NCI-H1417 treated with DMSO at 0.1 percent for 48 hours (cell line): Measurements from ENCODE around the gene TRPT1.

Source experiments
- DNase-seq: peaks from one replicate; lab custom pipeline; 2025; lab: John Stamatoyannopoulos, UW

Gene TRPT1

GRCh38 chr11:64178203-64178602 is 47.8 kb downstream of the TRPT1 start:
- DNase-seq = no peak

DNA sequence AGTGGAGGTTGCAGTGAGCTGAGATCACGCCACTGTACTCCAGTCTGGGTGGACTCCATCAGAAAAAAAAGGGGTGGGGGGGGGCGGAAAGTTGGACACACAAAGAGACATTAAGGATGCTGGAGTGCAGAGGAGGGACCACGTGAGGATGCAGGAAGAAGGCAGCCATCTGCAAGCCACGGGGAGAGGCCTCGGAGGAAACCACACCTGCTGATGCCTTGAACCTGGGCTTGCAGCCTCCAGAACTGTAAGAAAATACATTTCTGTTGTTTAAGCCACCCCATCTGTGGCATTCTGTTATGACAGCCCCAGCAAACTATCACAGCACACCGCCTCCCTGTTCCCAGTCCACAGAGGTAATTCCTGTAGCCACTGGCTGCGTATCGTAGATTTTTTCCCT is 49.2 kb downstream of the TRPT1 start:
- DNase-seq = no peak
